NCI-H345 treated with DMSO at 0.1 percent for 48 hours (cell line): Measurements from ENCODE around the gene COL9A3.

Source experiments
- DNase-seq: peaks from one replicate; lab custom pipeline; 2025; ENCODE audit not compliant: unreplicated experiment; lab: John Stamatoyannopoulos, UW

The COL9A3 gene

GRCh38 chr20:62890444-62890843, 73.6 kb downstream of the COL9A3 start:
- no peak for DNase-seq
